ENCODE data around the gene MTFMT. TPM values are rescaled to one million over a fixed set of nuclear protein-coding genes. Genes with fewer than 3 reads are reported as not detected.

MTFMT gene
- total RNA-seq, 1 experiment from 2014 or later: 30.4 TPM

DNA sequence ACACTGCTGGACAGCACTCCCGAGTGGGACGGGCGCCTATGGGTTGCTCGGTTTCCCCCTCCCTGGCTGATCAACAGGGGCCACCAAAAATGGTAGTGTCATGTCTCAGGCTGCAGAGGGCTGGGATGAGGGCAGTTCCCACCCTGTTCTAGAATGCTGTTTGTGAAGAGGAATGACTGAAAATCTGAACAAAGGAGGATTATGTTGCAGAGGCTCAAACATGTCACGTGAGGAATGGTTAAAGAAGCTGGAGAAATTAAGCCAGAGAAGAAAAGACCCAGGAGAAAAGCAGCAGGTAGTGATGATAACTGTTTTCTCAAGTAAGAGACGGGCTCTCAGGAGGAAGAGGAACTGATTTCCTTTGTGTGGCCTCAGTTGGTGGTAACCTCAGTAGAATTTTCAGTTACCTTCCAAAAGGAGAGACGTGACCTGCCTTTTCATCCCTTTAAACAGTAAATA is 50.2 kb downstream of the MTFMT start:
- Histone ChIP-seq H3K27ac (ENCODE audit: low read depth, low read length) (no peak overlapping the region), H3K9me2 (ENCODE audit: insufficient read depth) (no peaks in the 10 kb centered on the region), H3K9ac (ENCODE audit: low read length) (no peak overlapping the region), H3K4me2 (ENCODE audit: low read length) (no peak overlapping the region), H4K20me1 (ENCODE audit: insufficient read depth) (no peaks in the 10 kb centered on the region), H2AFZ (ENCODE audit: low read depth, low read length, poor library complexity, severe bottlenecking) (no peak overlapping the region), H3K79me2 (ENCODE audit: insufficient read depth, low read length) (0 out of 2 replicates have a peak, but pooled peaks cover 5% of the 10 kb centered on the region), H3K27me3 (ENCODE audit: insufficient read depth, low read length) (no peaks in the 10 kb centered on the region), H3K4me1 (ENCODE audit: control insufficient read depth in 1 of 2, insufficient read depth in 2 of 2, low read length in 2 of 2) (peaks cover 0 to 13% of the 10 kb centered on the region in 2 experiments; a peak in 1 of 4 replicates), H3K36me3 (ENCODE audit: control insufficient read depth in 1 of 2, insufficient read depth in 2 of 2, low read length in 2 of 2) (peaks cover 14 to 17% of the 10 kb centered on the region in 2 experiments), H3K4me3 (replicated peaks in 1 of 2; ENCODE audit: low read depth in 1 of 2, low read length in 2 of 2) (no peak overlapping the region), H3K9me3 (ENCODE audit: control insufficient read depth in 1 of 2, insufficient read depth in 1 of 2, low read depth in 1 of 2, low read length in 2 of 2) (no peaks in the 10 kb centered on the region)
- TF ChIP-seq JUND (IDR thresholded peaks at IDR 0.05) (no peak), SRF (IDR thresholded peaks at IDR 0.05; ENCODE audit: low read depth) (no peak), EZH2 (IDR thresholded peaks at IDR 0.05) (no peak), POLR2A (IDR thresholded peaks at IDR 0.05; ENCODE audit: borderline replicate concordance, extremely low read depth, insufficient read depth, insufficient read length) (no peak)
- TF ChIP-seq, protein P1, sequence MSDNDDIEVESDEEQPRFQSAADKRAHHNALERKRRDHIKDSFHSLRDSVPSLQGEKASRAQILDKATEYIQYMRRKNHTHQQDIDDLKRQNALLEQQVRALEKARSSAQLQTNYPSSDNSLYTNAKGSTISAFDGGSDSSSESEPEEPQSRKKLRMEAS (IDR thresholded peaks at IDR 0.05): no peak
- no TSS peak for BruUV-seq (replicated peaks)
- intact Hi-C loops (cut with micrococcal nuclease): no loop called here
- DNase-seq (ENCODE audit: low read depth, low spot score) (no peak), ATAC-seq (no peak)
- ChIA-PET RAD21 (ENCODE audit: low non-redundant PET in 1 of 2, low total read pairs in 2 of 2, uncharacterized antibody in 2 of 2, unreplicated experiment in 2 of 2) (no interaction called here), POLR2A (interaction anchor here (0.7 kb wide), 1 partner anchor 182 kb away, joined by 3 read pairs; no protein-coding TSS in a partner anchor), CTCF (no interaction called here)

DNA sequence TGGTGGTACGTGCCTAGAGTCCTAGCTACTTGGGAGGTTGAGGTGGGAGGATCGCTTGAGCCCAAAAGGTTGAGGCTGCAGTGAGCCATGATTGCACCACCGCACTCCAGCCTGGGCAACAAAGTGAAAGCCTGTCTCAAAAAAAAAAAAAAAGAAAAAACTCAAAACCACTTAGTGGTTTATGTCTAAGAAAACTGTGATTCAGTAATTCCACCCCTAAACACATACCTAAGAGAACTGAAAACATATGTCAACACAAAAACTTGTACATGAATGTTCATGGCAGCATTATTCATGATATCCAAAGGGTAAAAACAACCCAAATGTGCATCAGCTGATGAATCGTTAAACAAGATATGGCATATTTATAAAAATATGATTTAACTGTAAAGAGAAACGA is 54.0 kb downstream of the MTFMT start:
- Histone ChIP-seq H3K9ac (ENCODE audit: low read length) (no peak overlapping the region), H3K9me3 (ENCODE audit: control insufficient read depth in 1 of 2, insufficient read depth in 1 of 2, low read depth in 1 of 2, low read length in 2 of 2) (no peaks in the 10 kb centered on the region), H3K4me2 (ENCODE audit: low read length) (no peak overlapping the region), H4K20me1 (ENCODE audit: insufficient read depth) (no peaks in the 10 kb centered on the region), H3K79me2 (ENCODE audit: insufficient read depth, low read length) (0 out of 2 replicates have a peak, but pooled peaks cover 5% of the 10 kb centered on the region), H3K27me3 (ENCODE audit: insufficient read depth, low read length) (no peaks in the 10 kb centered on the region), H3K9me2 (ENCODE audit: insufficient read depth) (no peaks in the 10 kb centered on the region), H3K4me1 (ENCODE audit: control insufficient read depth in 1 of 2, insufficient read depth in 2 of 2, low read length in 2 of 2) (peaks cover 0 to 13% of the 10 kb centered on the region in 2 experiments; a peak in 1 of 4 replicates), H2AFZ (ENCODE audit: low read depth, low read length, poor library complexity, severe bottlenecking) (no peak overlapping the region), H3K36me3 (ENCODE audit: control insufficient read depth in 1 of 2, insufficient read depth in 2 of 2, low read length in 2 of 2) (peaks cover 25 to 30% of the 10 kb centered on the region in 2 experiments), H3K27ac (ENCODE audit: low read depth, low read length) (no peak overlapping the region), H3K4me3 (replicated peaks in 1 of 2; ENCODE audit: low read depth in 1 of 2, low read length in 2 of 2) (no peak overlapping the region)
- ATAC-seq (no peak), DNase-seq (ENCODE audit: low read depth, low spot score) (no peak)
- POLR2A ChIA-PET: no interaction called here
- BruUV-seq (replicated peaks): no TSS peak
- intact Hi-C loops (cut with micrococcal nuclease): no loop called here
- CTCF ChIA-PET: no interaction called here
- RAD21 ChIA-PET (ENCODE audit: low non-redundant PET in 1 of 2, low total read pairs in 2 of 2, uncharacterized antibody in 2 of 2, unreplicated experiment in 2 of 2): interaction anchor here in 1 of 2 experiments (0.7 kb wide), 1 partner anchor 283 kb away, joined by 3 read pairs; no protein-coding TSS in a partner anchor
- no peak for TF ChIP-seq RAD21 (IDR thresholded peaks at IDR 0.05; ENCODE audit: low read depth)
- no peak for TF ChIP-seq EZH2 (IDR thresholded peaks at IDR 0.05)
- no peak for TF ChIP-seq SRF (IDR thresholded peaks at IDR 0.05; ENCODE audit: low read depth)
- TF ChIP-seq JUND (IDR thresholded peaks at IDR 0.05): no peak
- TF ChIP-seq EGR1 (IDR thresholded peaks at IDR 0.05; ENCODE audit: low read depth): no peak
- TF ChIP-seq ZBTB33 (IDR thresholded peaks at IDR 0.05; ENCODE audit: extremely low read depth, insufficient replicate concordance, low read length): no peak
- TF ChIP-seq CEBPB (IDR thresholded peaks at IDR 0.05; ENCODE audit: low read depth): no peak
- no peak for TF ChIP-seq FOSL1 (IDR thresholded peaks at IDR 0.05; ENCODE audit: low read depth)
- TF ChIP-seq, protein P2, sequence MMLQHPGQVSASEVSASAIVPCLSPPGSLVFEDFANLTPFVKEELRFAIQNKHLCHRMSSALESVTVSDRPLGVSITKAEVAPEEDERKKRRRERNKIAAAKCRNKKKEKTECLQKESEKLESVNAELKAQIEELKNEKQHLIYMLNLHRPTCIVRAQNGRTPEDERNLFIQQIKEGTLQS (IDR thresholded peaks at IDR 0.05): no peak
- TF ChIP-seq SP1 (IDR thresholded peaks at IDR 0.05; ENCODE audit: low read depth): no peak
- TF ChIP-seq TCF7L2 (IDR thresholded peaks at IDR 0.05; ENCODE audit: borderline replicate concordance, extremely low read depth, insufficient read depth, insufficient read length): no peak
- no peak for TF ChIP-seq ZFX (IDR thresholded peaks at IDR 0.05)
- no peak for TF ChIP-seq SIN3A (IDR thresholded peaks at IDR 0.05; ENCODE audit: low read depth)
- TF ChIP-seq CBX3 (IDR thresholded peaks at IDR 0.05; ENCODE audit: low read depth): no peak
- TF ChIP-seq POLR2A (IDR thresholded peaks at IDR 0.05; ENCODE audit: borderline replicate concordance, extremely low read depth, insufficient read depth, insufficient read length): no peak

Data from HCT116 (cell line).